Glutamatergic neuron (in vitro differentiated cells): ENCODE measurements around the gene GFPT2. TPM values are rescaled to one million over a fixed set of nuclear protein-coding genes. Genes with fewer than 3 reads are reported as not detected.

Source experiments
- DNase-seq: peaks from one replicate; pipeline ENCODE4 v3.0.0; 2022
- H3K27ac Mint-ChIP-seq: one replicate; pipeline ENCODE4 v1.8.0; 2020; ENCODE audit warnings: mild to moderate bottlenecking, mixed read lengths, inconsistent platforms; ENCODE audit not compliant: unreplicated experiment
- H3K27me3 Mint-ChIP-seq: one replicate; pipeline ENCODE4 v1.8.0; 2020; ENCODE audit warnings: mild to moderate bottlenecking, moderate library complexity, mixed read lengths, inconsistent platforms; ENCODE audit not compliant: unreplicated experiment
- H3K36me3 Mint-ChIP-seq: one replicate; pipeline ENCODE4 v1.8.0; 2020; ENCODE audit warnings: mild to moderate bottlenecking, mixed read lengths, inconsistent platforms; ENCODE audit not compliant: unreplicated experiment
- H3K4me1 Mint-ChIP-seq: one replicate; pipeline ENCODE4 v1.8.0; 2020; ENCODE audit warnings: mild to moderate bottlenecking, low read depth, mixed read lengths, inconsistent platforms; ENCODE audit not compliant: unreplicated experiment
- H3K4me3 Mint-ChIP-seq: one replicate; pipeline ENCODE4 v1.8.0; 2020; ENCODE audit warnings: mild to moderate bottlenecking, mixed read lengths, inconsistent platforms; ENCODE audit not compliant: unreplicated experiment
- H3K9me3 Mint-ChIP-seq: one replicate; pipeline ENCODE4 v1.8.0; 2020; ENCODE audit warnings: mild to moderate bottlenecking, moderate library complexity, mixed read lengths, inconsistent platforms; ENCODE audit not compliant: unreplicated experiment
- CTCF ChIP-seq: fragments of 200-600 bp; sonication (generic); IDR thresholded peaks from one replicate; pipeline ENCODE4 v1.5.0; 2021; ENCODE audit not compliant: partially characterized antibody, unreplicated experiment
- total RNA-seq: library from RNA; stranded (reverse); fragmentation: NEBNext Ultra II Directional; extraction: Animal tissue kit (Norgen Biotek cat#: 25700); gene quantifications from one replicate; pipeline ENCODE4 v1.2.1, GENCODE V29; 2021; ENCODE audit not compliant: unreplicated experiment

The GFPT2 gene
- total RNA-seq, 1 donor from 2014 or later, result 11.6 TPM

DNA sequence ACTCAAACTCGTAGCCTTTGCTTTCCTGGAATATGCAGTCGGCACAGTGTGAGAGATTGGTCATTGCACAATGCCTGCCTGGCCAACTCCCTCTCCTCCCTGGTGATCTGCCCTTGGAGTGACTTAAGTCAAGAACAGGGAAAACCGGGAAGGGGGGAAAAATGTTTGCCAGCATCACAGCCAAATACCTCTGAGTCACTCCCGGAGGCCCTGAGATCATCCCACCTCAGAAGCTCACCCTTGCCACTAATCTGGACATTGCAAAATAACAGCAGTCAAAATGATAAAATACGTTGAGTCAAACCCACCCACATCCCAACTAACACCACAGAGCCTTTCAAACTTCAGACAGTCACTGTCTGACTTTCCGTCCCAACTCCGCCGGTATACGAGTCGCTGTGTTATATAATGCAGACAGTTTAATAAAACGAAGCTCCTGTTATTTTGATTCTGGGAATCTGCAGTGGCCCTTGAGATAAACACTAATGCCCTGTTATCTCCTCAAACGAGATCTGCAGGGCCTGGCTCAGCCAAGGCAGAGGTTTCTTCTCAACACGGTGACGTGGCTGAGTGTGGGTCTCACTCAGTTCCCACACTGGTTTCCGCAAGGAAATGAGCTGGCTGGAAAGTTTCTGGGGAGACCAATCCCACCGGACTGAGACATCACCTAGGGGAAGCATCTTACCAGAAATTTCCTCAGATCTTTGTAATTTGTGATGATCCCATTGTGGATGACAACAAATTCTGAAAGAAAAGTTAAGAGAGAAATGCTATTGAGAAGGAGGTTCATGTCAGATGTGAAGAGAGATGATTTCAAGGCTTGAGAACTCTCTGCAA lies 22.1 kb downstream of the GFPT2 start:
- DNase-seq, result no peak
- no peaks in the 10 kb centered on the region for H3K9me3 Mint-ChIP-seq
- TF ChIP-seq CTCF, result no peak
- H3K27ac Mint-ChIP-seq, result no peak overlapping the region
- H3K4me3 Mint-ChIP-seq, result no peak overlapping the region
- H3K27me3 Mint-ChIP-seq, result peaks cover 3% of the 10 kb centered on the region
- H3K36me3 Mint-ChIP-seq, result no peaks in the 10 kb centered on the region
- peaks cover 3% of the 10 kb centered on the region for H3K4me1 Mint-ChIP-seq

- H3K36me3 Mint-ChIP-seq, result no peaks in the 10 kb centered on the region
- H3K27me3 Mint-ChIP-seq, result peaks cover 3% of the 10 kb centered on the region
- DNase-seq, result no peak
- peaks cover 3% of the 10 kb centered on the region for H3K4me1 Mint-ChIP-seq
- H3K4me3 Mint-ChIP-seq, result no peak overlapping the region
- H3K9me3 Mint-ChIP-seq, result no peaks in the 10 kb centered on the region
- TF ChIP-seq CTCF, result no peak
- H3K27ac Mint-ChIP-seq, result no peak overlapping the region
These were observed 22.9 kb downstream of the GFPT2 start for GRCh38 chr5:180330270-180330648.

DNA sequence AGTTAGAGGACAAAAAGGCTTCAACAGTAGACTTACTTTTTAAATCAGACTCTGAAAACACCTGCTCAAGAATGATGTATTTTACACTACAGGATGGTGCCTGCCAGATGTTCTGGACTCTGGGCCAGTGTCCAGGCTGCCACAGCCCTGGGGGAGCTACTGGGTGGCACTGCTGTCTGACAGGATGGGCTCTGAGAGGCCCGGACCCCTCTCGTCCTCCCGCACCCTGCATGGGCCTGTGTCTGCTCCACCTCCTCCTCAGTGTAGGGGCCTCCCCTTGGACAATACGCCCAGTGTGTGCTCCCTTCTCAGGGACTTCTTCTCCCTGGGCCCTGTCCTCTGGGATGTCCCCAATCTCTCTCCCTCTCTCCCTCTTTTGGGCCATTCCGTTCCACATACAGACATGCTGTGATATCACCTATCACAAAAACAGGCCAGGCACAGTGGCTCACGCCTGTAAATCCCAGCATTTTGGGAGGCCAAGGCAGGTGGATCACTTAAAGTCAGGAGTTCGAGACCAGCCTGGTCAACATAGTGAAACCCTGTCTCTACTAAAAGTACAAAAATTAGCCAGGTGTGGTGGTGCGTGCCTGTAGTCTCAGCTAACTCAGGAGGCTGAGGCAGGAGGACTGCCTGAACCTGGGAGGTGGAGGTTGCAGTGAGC lies 23.4 kb downstream of the GFPT2 start:
- TF ChIP-seq CTCF, result no peak
- Mint-ChIP-seq H3K27ac (no peak overlapping the region), H3K4me1 (peaks cover 4% of the 10 kb centered on the region), H3K4me3 (no peak overlapping the region), H3K9me3 (no peaks in the 10 kb centered on the region), H3K36me3 (no peaks in the 10 kb centered on the region), H3K27me3 (peaks cover 3% of the 10 kb centered on the region)
- no peak for DNase-seq

GRCh38 chr5:180329138-180329435 lies 24.0 kb downstream of the GFPT2 start:
- Mint-ChIP-seq H3K4me3 (no peak overlapping the region), H3K27me3 (peaks cover 2% of the 10 kb centered on the region), H3K36me3 (no peaks in the 10 kb centered on the region), H3K27ac (no peak overlapping the region), H3K9me3 (no peaks in the 10 kb centered on the region), H3K4me1 (peaks cover 8% of the 10 kb centered on the region)
- TF ChIP-seq CTCF, result no peak
- DNase-seq, result no peak
